ENCODE results near the gene ACSM3. TPM values are rescaled to one million over a fixed set of nuclear protein-coding genes. Genes with fewer than 3 reads are reported as not detected.

ACSM3 gene
- total and polyA plus RNA-seq, 9 of the 15 experiments (the other 6 are each of a cell fraction or from before 2014, with no cell fraction given), result 112 to 420 (median 182) TPM

DNA sequence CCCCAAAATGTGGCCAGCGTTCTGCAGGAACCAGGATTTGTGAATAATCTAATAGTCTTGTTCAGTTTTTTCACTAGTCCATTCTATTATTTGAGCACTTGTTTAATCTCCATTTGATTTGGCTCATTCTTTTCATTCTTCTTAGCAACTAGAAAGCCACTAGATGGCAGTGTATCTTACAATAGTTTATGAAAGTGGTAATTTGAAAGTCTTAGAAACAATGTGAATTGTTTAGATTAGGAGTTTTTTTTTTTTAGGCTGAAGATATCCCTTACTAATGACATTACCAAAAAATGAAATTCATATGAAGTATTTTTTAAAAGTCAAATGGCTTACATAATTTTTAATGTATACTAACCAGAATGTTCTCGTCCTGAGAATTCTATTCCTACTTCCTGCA is 35.8 kb downstream of the ACSM3 start:
- Histone ChIP-seq H3K36me3 (ENCODE audit: control insufficient read depth, insufficient read depth, low read length) (peaks cover 84% of the 10 kb centered on the region), H3K4me1 (replicated peaks in 1 of 2; ENCODE audit: control insufficient read depth in 2 of 2, insufficient read depth in 2 of 2, low read length in 2 of 2) (peaks cover 6 to 11% of the 10 kb centered on the region in 2 experiments; a peak in 3 of 5 replicates), H3K4me3 (no peak overlapping the region), H3K4me2 (ENCODE audit: insufficient read depth, low read length) (no peak overlapping the region), H4K20me1 (replicated peaks; ENCODE audit: control insufficient read depth, insufficient read depth, low read length) (no peaks in the 10 kb centered on the region), H3K9ac (ENCODE audit: insufficient read depth in 1 of 2, low read depth in 2 of 2, low read length in 2 of 2) (no peak overlapping the region), H3K79me2 (ENCODE audit: control insufficient read depth, insufficient read depth, low read length) (peaks cover 9% of the 10 kb centered on the region; the same call in 2 of the 3 replicates), H3K27me3 (ENCODE audit: control insufficient read depth in 2 of 2, insufficient read depth in 2 of 2, low read length in 2 of 2) (no peaks in the 10 kb centered on the region), H3K9me3 (replicated peaks; ENCODE audit: control insufficient read depth, insufficient read depth, low read depth, low read length) (no peaks in the 10 kb centered on the region), H2AFZ (ENCODE audit: low read depth, low read length) (no peak overlapping the region), H3K27ac (ENCODE audit: extremely low read depth, low read depth, low read length) (peak overlapping the region; percentile 34; the same call in 1 of the 3 replicates), H3K9me1 (ENCODE audit: control insufficient read depth, insufficient read depth, low read length) (peaks cover 4% of the 10 kb centered on the region)
- POLR2A ChIA-PET, result interaction anchor here (0.6 kb wide), 1 partner anchor 289 kb away, joined by 3 read pairs; no protein-coding TSS in a partner anchor
- in situ Hi-C loops (cut with MboI), result no loop called here
- 38% methylated on average over 2 of the region's 2 CpGs for WGBS (ENCODE audit: insufficient coverage, low coverage, missing lambda C conversion rate)
- FAIRE-seq, result peak; percentile 11
- CTCF ChIA-PET (ENCODE audit: low intra/inter-chr PET ratio), result interaction anchor here (1.0 to 1.5 kb wide), 5 partner anchors 24 to 357 kb away, joined by 3 to 12 read pairs (median 3); no protein-coding TSS in a partner anchor
- intact Hi-C loops (cut with micrococcal nuclease), result loop anchor here (5.0 kb wide), 1 partner anchor 53 kb away; no protein-coding TSS in a partner anchor
- BruUV-seq (replicated peaks), result no TSS peak
- DNase-seq (ENCODE audit: extremely low read depth in 1 of 4, low spot score in 3 of 4), result peak in 2 of 4 experiments; percentile 22 to 29
- 0 out of 3 replicates have a peak, but pooled peaks have one; percentile 37 for ATAC-seq
- TF ChIP-seq RAD21 (CRISPR knock-in tag; conservative IDR thresholded peaks at IDR 0.05 in 1 of 2, IDR thresholded peaks at IDR 0.05 in 1 of 2) (peak; percentile 37 to 64), IFI16 (CRISPR knock-in tag; IDR thresholded peaks at IDR 0.05) (no peak), HEY1 (CRISPR knock-in tag; IDR thresholded peaks at IDR 0.05; ENCODE audit: borderline replicate concordance) (no peak), ZNF239 (CRISPR knock-in tag; IDR thresholded peaks at IDR 0.05) (no peak), ZNF551 (CRISPR knock-in tag; IDR thresholded peaks at IDR 0.05) (no peak), REST (IDR thresholded peaks at IDR 0.05; ENCODE audit: borderline replicate concordance) (peak; percentile 40; the same call in 1 of the 2 replicates), REST (CRISPR knock-in tag; IDR thresholded peaks at IDR 0.05; ENCODE audit: low read depth) (no peak), CHD2 (IDR thresholded peaks at IDR 0.05; ENCODE audit: low read depth, low read length) (no peak)
- TF ChIP-seq, protein P1, sequence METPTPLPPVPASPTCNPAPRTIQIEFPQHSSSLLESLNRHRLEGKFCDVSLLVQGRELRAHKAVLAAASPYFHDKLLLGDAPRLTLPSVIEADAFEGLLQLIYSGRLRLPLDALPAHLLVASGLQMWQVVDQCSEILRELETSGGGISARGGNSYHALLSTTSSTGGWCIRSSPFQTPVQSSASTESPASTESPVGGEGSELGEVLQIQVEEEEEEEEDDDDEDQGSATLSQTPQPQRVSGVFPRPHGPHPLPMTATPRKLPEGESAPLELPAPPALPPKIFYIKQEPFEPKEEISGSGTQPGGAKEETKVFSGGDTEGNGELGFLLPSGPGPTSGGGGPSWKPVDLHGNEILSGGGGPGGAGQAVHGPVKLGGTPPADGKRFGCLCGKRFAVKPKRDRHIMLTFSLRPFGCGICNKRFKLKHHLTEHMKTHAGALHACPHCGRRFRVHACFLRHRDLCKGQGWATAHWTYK (CRISPR knock-in tag; IDR thresholded peaks at IDR 0.05), result no peak
- TF ChIP-seq, protein P2, sequence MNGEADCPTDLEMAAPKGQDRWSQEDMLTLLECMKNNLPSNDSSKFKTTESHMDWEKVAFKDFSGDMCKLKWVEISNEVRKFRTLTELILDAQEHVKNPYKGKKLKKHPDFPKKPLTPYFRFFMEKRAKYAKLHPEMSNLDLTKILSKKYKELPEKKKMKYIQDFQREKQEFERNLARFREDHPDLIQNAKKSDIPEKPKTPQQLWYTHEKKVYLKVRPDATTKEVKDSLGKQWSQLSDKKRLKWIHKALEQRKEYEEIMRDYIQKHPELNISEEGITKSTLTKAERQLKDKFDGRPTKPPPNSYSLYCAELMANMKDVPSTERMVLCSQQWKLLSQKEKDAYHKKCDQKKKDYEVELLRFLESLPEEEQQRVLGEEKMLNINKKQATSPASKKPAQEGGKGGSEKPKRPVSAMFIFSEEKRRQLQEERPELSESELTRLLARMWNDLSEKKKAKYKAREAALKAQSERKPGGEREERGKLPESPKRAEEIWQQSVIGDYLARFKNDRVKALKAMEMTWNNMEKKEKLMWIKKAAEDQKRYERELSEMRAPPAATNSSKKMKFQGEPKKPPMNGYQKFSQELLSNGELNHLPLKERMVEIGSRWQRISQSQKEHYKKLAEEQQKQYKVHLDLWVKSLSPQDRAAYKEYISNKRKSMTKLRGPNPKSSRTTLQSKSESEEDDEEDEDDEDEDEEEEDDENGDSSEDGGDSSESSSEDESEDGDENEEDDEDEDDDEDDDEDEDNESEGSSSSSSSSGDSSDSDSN (IDR thresholded peaks at IDR 0.05; ENCODE audit: borderline replicate concordance in 1 of 2, low read depth in 2 of 2, low read length in 2 of 2), result no peak

All from K562 (cell line).